ENCODE results near the gene LMO1. TPM values are rescaled to one million over a fixed set of nuclear protein-coding genes. Genes with fewer than 3 reads are reported as not detected.

LMO1 gene
- total RNA-seq, 2 experiments from 2014 or later: not detected

DNA sequence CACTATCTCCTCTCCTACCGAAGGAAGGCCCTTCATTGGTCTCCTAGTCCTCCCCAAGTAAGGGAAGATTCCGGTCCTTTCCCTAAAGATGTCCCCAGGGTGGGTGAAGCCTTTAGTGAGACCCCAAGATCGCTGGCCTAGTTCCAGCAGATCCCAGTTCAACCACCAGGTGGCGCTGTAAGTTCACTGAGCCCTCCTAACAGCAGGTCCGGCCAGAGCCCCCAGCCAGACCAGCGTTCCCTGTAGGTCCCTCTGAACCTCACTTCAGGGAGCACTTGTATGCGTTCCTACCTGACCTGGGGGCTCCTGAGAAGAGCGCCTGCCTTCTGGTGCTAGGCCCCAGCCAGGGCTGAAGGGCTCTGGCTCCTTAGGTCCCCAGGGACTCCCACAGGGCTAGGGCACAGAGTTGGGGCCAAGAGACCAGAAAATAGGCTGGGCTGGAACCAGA, 38.1 kb downstream of the LMO1 start:
- intact Hi-C loops (cut with micrococcal nuclease): loop anchor here (1.0 to 10.0 kb wide), 3 partner anchors 39 to 341 kb away; no protein-coding TSS in a partner anchor
- Mint-ChIP-seq H3K27ac (no peak overlapping the region), H3K9me3 (no peaks in the 10 kb centered on the region), H3K27me3 (no peaks in the 10 kb centered on the region), H3K36me3 (no peaks in the 10 kb centered on the region), H3K4me3 (no peak overlapping the region), H3K4me1 (ENCODE audit: low read depth) (no peaks in the 10 kb centered on the region)
- DNase-seq: peak; percentile 76
- POLR2A ChIA-PET: no interaction called here
- CTCF ChIA-PET: interaction anchor here (2.6 kb wide), 1 partner anchor 38 kb away, joined by 18 read pairs; the partner anchor contains the start of gene LMO1

DNA sequence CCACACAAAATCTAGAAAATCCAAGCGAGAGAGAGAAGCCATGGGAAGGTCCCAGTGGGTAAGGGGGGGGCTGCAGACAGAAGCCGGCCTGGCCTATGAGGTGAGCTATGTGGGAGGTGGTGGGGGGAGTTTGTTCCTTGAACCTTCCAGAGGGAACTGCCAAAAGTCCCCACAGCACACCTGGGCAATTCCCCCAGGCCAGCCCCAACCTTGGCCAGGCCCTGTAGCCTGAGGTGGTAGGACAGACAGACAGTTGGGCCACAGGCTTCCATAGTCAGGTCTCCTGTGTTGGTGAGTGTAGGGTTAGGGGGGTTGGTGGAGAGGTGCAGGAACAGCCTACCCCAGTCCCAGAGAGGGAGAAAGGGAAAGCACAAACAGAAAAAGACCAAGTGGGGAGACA, 39.0 kb downstream of the LMO1 start:
- Mint-ChIP-seq H3K27ac (no peak overlapping the region), H3K4me3 (no peak overlapping the region), H3K9me3 (no peaks in the 10 kb centered on the region), H3K36me3 (no peaks in the 10 kb centered on the region), H3K4me1 (ENCODE audit: low read depth) (no peaks in the 10 kb centered on the region), H3K27me3 (no peaks in the 10 kb centered on the region)
- POLR2A ChIA-PET: no interaction called here
- CTCF ChIA-PET: interaction anchor here (0.6 to 2.7 kb wide), 7 partner anchors 13 to 342 kb away, joined by 3 to 18 read pairs (median 4); partner anchors contain the start of gene LMO1
- intact Hi-C loops (cut with micrococcal nuclease): loop anchor here (1.0 to 10.0 kb wide), 3 partner anchors 40 to 342 kb away; no protein-coding TSS in a partner anchor
- DNase-seq: no peak

DNA sequence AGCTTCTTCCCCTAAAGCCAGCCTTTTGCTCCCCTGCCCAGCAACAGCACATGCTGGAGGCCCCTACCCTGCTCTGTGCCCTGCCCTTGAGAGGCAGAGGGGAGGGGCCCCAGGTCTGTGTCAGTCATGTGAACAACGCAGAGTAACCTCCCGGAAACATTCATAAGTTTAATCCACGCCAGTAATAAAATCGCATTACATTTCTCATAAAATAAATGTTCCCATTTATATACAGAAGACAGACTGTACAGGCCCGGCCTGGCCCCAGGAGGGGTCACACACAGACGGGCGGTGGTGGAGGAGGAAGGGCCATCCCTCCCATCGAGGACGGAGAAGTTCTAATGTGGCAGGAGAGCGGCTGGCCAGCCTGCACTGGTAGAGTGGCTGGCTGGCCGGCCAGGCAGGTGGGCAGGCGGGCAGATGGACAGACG, 39.5 kb downstream of the LMO1 start:
- ChIA-PET POLR2A (no interaction called here), CTCF (interaction anchor here (0.7 to 2.7 kb wide), 6 partner anchors 12 to 343 kb away, joined by 3 to 18 read pairs (median 4); partner anchors contain the start of gene LMO1)
- Mint-ChIP-seq H3K4me3 (no peak overlapping the region), H3K4me1 (ENCODE audit: low read depth) (no peaks in the 10 kb centered on the region), H3K27ac (no peak overlapping the region), H3K27me3 (no peaks in the 10 kb centered on the region), H3K36me3 (no peaks in the 10 kb centered on the region), H3K9me3 (no peaks in the 10 kb centered on the region)
- no peak for DNase-seq
- intact Hi-C loops (cut with micrococcal nuclease): loop anchor here (10.0 kb wide), 1 partner anchor 91 kb away; no protein-coding TSS in a partner anchor

DNA sequence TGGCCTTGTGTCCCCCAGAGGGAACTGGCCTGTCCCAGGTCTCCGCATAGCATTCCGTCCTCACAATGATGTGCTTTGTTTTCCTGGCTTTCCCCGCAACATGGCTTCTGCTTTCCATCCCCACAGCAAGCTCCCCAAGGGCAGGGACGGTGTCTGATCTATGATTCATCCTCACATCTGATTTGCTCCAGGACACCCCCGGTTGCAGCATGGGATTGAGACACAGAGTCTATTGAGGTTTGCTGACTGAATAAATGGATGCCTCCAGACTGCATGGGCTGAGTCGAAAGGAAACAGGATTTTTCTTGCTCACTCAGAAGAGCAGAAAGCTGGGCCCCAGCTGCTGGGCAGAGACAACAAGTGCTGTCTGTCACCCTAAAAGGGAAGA, 40.2 kb downstream of the LMO1 start:
- intact Hi-C loops (cut with micrococcal nuclease): loop anchor here (10.0 kb wide), 1 partner anchor 91 kb away; no protein-coding TSS in a partner anchor
- no peak overlapping the region for H3K27ac Mint-ChIP-seq
- H3K36me3 Mint-ChIP-seq: no peaks in the 10 kb centered on the region
- H3K9me3 Mint-ChIP-seq: no peaks in the 10 kb centered on the region
- ChIA-PET POLR2A (no interaction called here), CTCF (interaction anchor here (0.6 to 2.7 kb wide), 7 partner anchors 9 to 344 kb away, joined by 3 to 18 read pairs (median 4); partner anchors contain the start of gene LMO1)
- no peaks in the 10 kb centered on the region for H3K4me1 Mint-ChIP-seq (ENCODE audit: low read depth)
- peak; percentile 23 for DNase-seq
- H3K4me3 Mint-ChIP-seq: no peak overlapping the region
- no peaks in the 10 kb centered on the region for H3K27me3 Mint-ChIP-seq

DNA sequence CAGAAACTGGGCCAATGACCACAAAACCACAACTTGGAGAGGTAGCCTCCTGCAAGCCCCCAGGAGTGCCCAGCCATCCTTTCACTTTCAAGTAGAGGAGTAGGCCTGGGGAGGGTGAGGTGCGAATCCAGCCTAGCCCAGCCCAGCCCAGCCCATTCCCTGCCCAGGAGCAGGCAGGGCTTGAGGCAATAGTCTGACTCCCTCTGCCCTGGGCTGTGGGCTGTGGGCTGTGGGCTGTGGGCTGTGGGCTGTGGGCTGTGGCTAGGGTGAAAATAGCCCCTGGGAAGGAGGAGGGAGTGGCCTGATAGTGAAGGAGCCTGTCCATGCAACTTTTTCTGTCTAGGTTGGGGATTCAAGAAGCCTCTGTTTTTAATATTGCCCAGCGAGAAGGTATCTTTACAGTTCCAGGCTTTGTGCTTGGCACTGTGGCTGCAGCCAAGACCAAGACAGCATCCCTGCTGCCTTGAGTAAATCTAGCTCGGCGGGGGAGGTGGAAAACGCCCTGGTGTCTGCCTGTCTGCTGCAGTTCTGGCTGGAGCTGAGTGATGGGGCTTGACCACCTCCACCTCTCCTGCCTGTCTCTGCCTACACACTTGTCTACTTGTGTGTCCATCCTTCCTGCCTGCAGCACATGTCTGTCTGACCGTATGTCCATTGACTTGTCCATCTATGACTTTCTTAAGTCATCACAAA, 40.7 kb downstream of the LMO1 start:
- Mint-ChIP-seq H3K27ac (no peak overlapping the region), H3K27me3 (no peaks in the 10 kb centered on the region), H3K36me3 (no peaks in the 10 kb centered on the region), H3K4me3 (no peak overlapping the region), H3K4me1 (ENCODE audit: low read depth) (no peaks in the 10 kb centered on the region), H3K9me3 (no peaks in the 10 kb centered on the region)
- ChIA-PET CTCF (interaction anchor here (0.6 to 2.7 kb wide), 6 partner anchors 10 to 344 kb away, joined by 3 to 18 read pairs (median 4); partner anchors contain the start of gene LMO1), POLR2A (no interaction called here)
- intact Hi-C loops (cut with micrococcal nuclease): loop anchor here (10.0 kb wide), 1 partner anchor 92 kb away; no protein-coding TSS in a partner anchor
- peak; percentile 11 for DNase-seq

DNA sequence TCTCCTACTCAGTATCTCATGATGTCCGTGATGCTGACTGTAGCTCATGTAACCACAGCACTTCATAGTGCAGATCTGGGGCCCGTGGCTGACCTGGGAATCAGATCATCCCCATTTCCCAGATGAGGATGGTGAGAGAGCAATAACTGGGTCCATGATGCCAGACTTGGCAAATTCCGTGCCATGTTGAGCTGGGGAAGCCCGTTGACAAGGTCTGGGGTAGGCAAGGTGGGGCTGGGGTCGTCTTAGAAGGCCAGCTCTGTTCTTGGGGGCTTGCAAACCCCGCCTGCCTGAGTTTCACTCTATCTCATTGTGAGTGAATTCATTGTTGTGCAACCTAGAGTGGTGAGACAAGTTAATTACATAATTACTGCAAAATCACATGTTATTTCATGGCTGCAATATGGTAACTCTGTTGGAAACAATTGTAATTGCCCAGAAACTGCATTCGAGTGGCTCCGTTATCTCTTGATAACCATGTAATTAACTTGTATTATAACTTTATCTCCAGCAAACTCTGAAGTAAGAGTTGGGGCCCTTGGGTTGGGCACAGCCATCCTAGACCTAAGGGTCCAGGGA, 41.7 kb downstream of the LMO1 start:
- DNase-seq: no peak
- intact Hi-C loops (cut with micrococcal nuclease): loop anchor here (10.0 kb wide), 1 partner anchor 93 kb away; no protein-coding TSS in a partner anchor
- no peaks in the 10 kb centered on the region for H3K4me1 Mint-ChIP-seq (ENCODE audit: low read depth)
- H3K4me3 Mint-ChIP-seq: no peak overlapping the region
- CTCF ChIA-PET: interaction anchor here (1.0 to 3.2 kb wide), 3 partner anchors 29 to 345 kb away, joined by 3 to 15 read pairs (median 14); partner anchors contain the start of gene LMO1
- no peaks in the 10 kb centered on the region for H3K9me3 Mint-ChIP-seq
- H3K36me3 Mint-ChIP-seq: no peaks in the 10 kb centered on the region
- no peaks in the 10 kb centered on the region for H3K27me3 Mint-ChIP-seq
- H3K27ac Mint-ChIP-seq: no peak overlapping the region
- POLR2A ChIA-PET: no interaction called here

DNA sequence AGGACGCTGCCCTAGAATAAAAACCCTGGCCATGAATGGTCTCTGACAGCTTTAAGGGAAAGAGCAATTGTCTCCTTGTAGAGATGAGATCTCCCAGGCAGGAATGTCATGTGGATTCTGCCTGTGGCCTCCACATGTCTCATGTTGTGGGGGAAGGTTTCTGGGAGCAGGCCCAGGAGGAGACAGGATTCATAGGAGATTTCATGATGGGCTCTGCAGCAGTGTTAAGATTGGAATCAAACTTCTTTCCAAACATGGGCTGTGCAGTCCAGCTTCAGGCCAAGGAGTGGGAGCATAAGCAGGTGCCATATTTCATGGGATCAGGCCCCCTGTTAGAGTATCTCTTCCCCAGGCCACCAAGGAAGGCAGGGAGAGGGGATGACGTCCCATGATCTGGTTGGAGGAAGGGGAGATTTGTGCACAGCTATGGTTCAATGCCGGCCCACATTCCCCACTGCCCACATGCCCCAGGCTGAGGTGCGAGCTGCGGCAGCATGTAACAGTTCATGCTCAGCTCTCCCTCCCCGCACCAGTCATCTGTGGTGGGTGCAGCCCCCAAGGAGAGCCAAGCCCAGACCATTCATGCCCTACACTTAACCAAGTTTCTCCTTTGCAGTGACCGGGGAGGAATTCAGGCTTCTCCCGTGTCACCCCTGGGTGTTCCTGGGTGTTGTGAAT, 42.5 kb downstream of the LMO1 start:
- intact Hi-C loops (cut with micrococcal nuclease): loop anchor here (10.0 kb wide), 1 partner anchor 94 kb away; no protein-coding TSS in a partner anchor
- POLR2A ChIA-PET: no interaction called here

DNA sequence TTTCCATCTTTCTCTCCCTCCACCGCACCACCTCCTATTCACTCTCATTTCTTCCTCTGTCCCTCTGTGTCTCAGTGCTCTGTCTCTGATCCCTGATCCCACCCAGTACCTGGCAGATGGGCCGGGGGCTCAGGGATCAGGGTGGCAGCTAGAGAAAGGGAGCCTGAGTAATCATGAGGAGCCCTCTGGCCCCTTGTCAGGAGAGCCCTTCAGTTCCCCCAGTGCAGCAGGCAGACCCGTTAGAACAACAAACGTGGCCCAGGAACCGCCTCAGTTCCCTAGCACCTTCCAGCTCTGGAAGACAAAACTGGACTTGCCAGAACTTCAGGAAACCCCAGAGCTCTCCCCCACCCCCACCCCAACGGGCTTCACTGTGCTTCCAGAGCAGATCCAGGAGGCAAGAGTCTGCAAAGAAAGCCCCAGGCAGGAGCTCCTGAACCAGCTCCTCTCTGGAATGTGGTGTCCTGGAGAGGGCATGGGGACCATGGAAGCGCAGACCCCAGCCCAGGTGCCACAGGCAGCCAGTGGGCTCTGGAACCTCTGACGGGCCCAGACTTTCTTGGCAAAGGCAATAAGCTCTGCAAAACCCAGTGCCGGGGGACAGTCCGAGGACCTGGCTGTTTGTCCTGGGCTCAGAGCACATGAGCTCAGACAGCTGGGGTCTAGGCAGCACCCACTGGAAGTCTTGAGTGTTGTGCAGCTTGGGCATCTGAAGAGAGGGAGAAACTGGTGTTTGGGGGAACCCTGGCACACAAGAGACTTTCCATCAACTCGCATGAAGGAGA, 43.2 kb downstream of the LMO1 start:
- intact Hi-C loops (cut with micrococcal nuclease): loop anchor here (10.0 kb wide), 1 partner anchor 94 kb away; no protein-coding TSS in a partner anchor
- H3K36me3 Mint-ChIP-seq: no peaks in the 10 kb centered on the region
- no peaks in the 10 kb centered on the region for H3K27me3 Mint-ChIP-seq
- no peak overlapping the region for H3K27ac Mint-ChIP-seq
- no peaks in the 10 kb centered on the region for H3K9me3 Mint-ChIP-seq
- CTCF ChIA-PET: interaction anchor here (0.9 to 3.2 kb wide), 9 partner anchors 8 to 347 kb away, joined by 3 to 15 read pairs (median 5); partner anchors contain the start of gene LMO1
- POLR2A ChIA-PET: no interaction called here
- no peak for DNase-seq
- no peak overlapping the region for H3K4me3 Mint-ChIP-seq
- H3K4me1 Mint-ChIP-seq (ENCODE audit: low read depth): no peaks in the 10 kb centered on the region

More for the DNA sequence above, 42.5 kb downstream of the LMO1 start:
- Mint-ChIP-seq H3K4me1 (ENCODE audit: low read depth) (no peaks in the 10 kb centered on the region), H3K27ac (no peak overlapping the region), H3K36me3 (no peaks in the 10 kb centered on the region), H3K27me3 (no peaks in the 10 kb centered on the region), H3K4me3 (no peak overlapping the region), H3K9me3 (no peaks in the 10 kb centered on the region)
- DNase-seq: no peak
- CTCF ChIA-PET: interaction anchor here (1.5 to 3.2 kb wide), 4 partner anchors 14 to 346 kb away, joined by 3 to 15 read pairs (median 10); partner anchors contain the start of gene LMO1

DNA sequence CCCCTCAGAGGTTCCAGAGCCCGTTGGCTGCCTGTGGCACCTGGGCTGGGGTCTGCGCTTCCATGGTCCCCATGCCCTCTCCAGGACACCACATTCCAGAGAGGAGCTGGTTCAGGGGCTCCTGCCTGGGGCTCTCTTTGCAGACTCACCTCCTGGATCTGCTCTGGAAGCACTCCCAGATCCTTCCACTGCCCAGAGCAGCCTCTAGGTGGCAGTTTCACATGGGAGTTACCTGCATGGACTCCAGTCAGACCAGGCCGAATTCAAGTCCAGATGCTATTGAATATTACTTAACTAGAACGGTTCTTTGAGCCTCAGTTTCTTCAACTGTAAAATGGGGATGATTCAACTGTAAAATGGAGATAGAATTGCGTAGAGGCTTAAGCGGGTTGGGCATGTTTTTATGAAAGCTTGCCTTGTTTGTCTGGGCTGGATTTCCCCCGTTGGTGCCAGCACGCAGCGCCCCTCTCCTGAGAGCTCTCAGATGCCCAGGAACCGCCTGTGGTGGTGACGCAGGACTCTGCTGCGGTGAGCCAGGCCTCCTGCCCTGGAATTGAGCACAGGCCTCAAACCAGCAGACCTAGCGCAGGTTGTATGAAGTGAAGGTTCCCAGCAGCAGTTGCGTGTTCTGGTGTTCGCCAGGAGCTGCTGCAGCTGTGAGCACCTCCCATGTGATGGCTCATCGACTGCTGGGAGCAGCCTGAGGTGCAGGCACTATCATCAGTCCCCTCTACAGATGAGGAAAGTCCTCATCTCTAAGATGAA, 44.2 kb downstream of the LMO1 start:
- Mint-ChIP-seq H3K4me3 (no peak overlapping the region), H3K9me3 (no peaks in the 10 kb centered on the region), H3K4me1 (ENCODE audit: low read depth) (no peaks in the 10 kb centered on the region), H3K27me3 (no peaks in the 10 kb centered on the region), H3K36me3 (no peaks in the 10 kb centered on the region), H3K27ac (no peak overlapping the region)
- ChIA-PET POLR2A (no interaction called here), CTCF (interaction anchor here (0.8 to 3.2 kb wide), 11 partner anchors 9 to 348 kb away, joined by 3 to 15 read pairs (median 4); partner anchors contain the start of gene LMO1)
- peak; percentile 33 for DNase-seq
- intact Hi-C loops (cut with micrococcal nuclease): loop anchor here (10.0 kb wide), 1 partner anchor 95 kb away; no protein-coding TSS in a partner anchor

DNA sequence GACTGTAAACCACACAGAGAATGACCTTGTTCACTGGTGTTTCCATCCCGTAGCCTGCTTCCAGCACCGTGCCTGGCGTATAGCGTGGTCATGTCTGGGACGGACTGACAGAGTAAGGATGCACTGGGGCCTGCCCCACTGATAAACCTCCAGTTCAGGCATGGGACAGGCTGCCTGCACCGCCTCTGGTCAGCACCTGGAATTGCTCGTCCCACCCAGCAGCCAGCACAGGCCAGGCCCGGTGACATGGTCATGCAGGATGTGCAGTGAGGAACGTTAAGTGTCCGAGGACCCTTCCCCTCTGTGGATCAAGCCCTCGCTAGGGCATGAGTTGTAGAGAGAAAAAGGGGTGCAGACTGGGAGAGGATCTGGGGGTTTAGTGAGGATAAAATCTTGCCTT, 44.8 kb downstream of the LMO1 start:
- CTCF ChIA-PET: interaction anchor here (0.8 to 3.2 kb wide), 6 partner anchors 9 to 349 kb away, joined by 3 to 15 read pairs (median 5); partner anchors contain the start of gene LMO1
- POLR2A ChIA-PET: no interaction called here
- no peaks in the 10 kb centered on the region for H3K4me1 Mint-ChIP-seq (ENCODE audit: low read depth)
- H3K36me3 Mint-ChIP-seq: no peaks in the 10 kb centered on the region
- H3K4me3 Mint-ChIP-seq: no peak overlapping the region
- H3K27me3 Mint-ChIP-seq: no peaks in the 10 kb centered on the region
- no peak overlapping the region for H3K27ac Mint-ChIP-seq
- H3K9me3 Mint-ChIP-seq: no peaks in the 10 kb centered on the region
- no peak for DNase-seq
- intact Hi-C loops (cut with micrococcal nuclease): no loop called here
